Measurements from ENCODE around the gene AGBL5. TPM values are rescaled to one million over a fixed set of nuclear protein-coding genes. Genes with fewer than 3 reads are reported as not detected.

Gene AGBL5
- total and polyA plus RNA-seq, 8 donors = 12.0 to 54.5 (median 50.2) TPM

DNA sequence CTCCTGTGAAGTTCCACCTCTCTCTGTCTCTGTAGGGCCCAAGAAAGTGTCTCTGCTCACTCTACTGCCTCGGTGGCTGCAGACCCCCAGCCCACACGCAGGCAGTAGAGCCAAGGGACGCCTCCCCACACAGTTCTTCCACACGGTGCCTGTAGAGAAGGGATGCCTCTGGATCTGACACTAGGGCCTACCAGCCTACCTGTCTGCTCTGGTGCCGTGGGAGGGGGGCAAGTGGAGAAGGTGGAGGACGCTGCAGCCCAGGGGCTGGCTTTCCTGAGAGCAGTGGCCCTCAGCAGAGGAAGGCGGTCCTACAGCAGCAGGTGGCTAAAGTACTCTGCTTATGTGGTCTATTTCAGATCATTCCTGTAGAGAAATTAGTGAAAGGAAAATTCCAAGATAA, 27.7 kb upstream of the AGBL5 start:
- peaks cover 0 to 7% of the 10 kb centered on the region in 2 donors for H3K4me1 ChIP-seq
- intact Hi-C loops (cut with DNase I) = no loop called here
- no peaks in the 10 kb centered on the region for H3K27me3 ChIP-seq
- no peaks in the 10 kb centered on the region for H3K9me3 ChIP-seq
- H3K27ac ChIP-seq = no peak overlapping the region
- peaks cover 0 to 48% of the 10 kb centered on the region in 2 donors for H3K36me3 ChIP-seq
- no peak for DNase-seq
- H3K4me3 ChIP-seq = no peak overlapping the region
- TF ChIP-seq, protein P1, sequence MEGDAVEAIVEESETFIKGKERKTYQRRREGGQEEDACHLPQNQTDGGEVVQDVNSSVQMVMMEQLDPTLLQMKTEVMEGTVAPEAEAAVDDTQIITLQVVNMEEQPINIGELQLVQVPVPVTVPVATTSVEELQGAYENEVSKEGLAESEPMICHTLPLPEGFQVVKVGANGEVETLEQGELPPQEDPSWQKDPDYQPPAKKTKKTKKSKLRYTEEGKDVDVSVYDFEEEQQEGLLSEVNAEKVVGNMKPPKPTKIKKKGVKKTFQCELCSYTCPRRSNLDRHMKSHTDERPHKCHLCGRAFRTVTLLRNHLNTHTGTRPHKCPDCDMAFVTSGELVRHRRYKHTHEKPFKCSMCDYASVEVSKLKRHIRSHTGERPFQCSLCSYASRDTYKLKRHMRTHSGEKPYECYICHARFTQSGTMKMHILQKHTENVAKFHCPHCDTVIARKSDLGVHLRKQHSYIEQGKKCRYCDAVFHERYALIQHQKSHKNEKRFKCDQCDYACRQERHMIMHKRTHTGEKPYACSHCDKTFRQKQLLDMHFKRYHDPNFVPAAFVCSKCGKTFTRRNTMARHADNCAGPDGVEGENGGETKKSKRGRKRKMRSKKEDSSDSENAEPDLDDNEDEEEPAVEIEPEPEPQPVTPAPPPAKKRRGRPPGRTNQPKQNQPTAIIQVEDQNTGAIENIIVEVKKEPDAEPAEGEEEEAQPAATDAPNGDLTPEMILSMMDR (IDR thresholded peaks at IDR 0.05) = no peak
- ATAC-seq = no peak

DNA sequence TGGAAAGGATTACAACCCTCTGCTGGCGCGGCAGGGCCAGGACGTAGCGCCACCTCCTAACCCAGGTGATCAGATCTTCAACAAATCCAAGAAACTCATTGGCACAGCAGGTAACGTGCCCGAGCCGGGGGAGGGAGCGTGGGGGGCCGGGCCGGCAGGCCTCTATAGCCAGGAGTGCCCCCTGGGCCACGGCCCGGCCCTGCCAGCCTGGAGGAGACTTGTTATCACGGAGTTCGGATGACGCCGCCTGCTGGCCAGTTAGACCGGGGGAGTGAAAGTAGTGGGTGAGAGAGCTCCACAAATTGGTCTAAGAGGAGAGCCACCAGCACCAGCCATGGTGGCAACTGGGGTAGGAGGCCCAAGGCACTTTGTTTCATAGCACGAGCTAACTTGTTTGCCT, 27.3 kb upstream of the AGBL5 start:
- TF ChIP-seq, protein P1 (IDR thresholded peaks at IDR 0.05) = no peak
- Histone ChIP-seq H3K4me3 (no peak overlapping the region), H3K9me3 (no peaks in the 10 kb centered on the region), H3K27me3 (no peaks in the 10 kb centered on the region), H3K27ac (no peak overlapping the region), H3K36me3 (peaks cover 0 to 48% of the 10 kb centered on the region in 2 donors), H3K4me1 (peaks cover 0 to 7% of the 10 kb centered on the region in 2 donors)
- intact Hi-C loops (cut with DNase I) = no loop called here
- ATAC-seq (no peak), DNase-seq (no peak)

DNA sequence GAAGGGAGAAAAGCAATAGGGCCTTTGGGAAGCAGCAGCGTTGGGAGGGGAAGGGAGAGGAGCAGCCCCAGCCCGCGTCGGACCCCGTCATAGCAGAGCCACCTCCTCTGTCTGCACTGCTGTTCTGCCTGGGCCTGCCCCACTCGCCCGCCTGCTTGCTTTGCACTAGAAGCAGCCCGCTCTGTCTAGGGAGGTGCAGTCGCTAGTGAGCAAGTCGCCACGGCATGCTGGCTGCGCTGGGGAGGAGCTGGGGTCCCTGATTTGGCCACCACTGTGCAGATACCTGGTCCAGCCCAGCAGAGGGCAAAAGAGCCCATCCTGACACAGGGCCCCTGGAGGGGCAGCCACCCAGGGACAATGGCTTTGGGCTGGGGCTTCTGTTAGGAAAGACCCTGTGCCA, 26.7 kb upstream of the AGBL5 start:
- TF ChIP-seq, protein P1 (IDR thresholded peaks at IDR 0.05) = no peak
- no peak overlapping the region for H3K27ac ChIP-seq
- H3K36me3 ChIP-seq = peaks cover 0 to 48% of the 10 kb centered on the region in 2 donors

DNA sequence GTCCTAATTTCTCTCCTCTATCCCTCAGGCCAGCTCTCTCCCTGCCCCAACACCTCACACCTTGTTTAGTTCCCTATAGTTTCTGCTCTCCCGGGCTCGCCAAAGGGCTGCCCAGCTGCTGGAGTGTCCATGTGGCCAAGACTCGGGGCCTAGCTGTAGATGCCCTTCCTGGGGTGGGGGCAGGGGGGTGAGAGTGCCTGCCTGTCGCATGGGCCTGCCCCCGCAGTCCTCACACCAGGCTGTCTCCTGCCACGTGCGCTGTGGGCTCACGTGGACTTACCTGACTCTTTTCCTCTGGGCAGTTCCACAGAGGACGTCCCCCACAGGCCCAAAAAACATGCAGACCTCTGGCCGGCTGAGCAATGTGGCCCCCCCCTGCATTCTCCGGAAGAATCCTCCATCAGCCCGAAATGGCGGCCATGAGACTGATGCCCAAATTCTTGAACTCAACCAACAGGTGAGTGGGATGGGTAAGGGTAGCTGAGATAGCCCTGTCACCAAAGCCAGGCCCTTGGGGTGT, 26.1 kb upstream of the AGBL5 start:
- intact Hi-C loops (cut with DNase I) = no loop called here
- Histone ChIP-seq H3K9me3 (no peaks in the 10 kb centered on the region), H3K36me3 (peaks cover 0 to 48% of the 10 kb centered on the region in 2 donors), H3K4me3 (no peak overlapping the region), H3K27ac (no peak overlapping the region), H3K27me3 (no peaks in the 10 kb centered on the region), H3K4me1 (peaks cover 0 to 6% of the 10 kb centered on the region in 2 donors)
- DNase-seq (no peak), ATAC-seq (no peak)
- TF ChIP-seq, protein P1 (IDR thresholded peaks at IDR 0.05) = no peak

More for the DNA sequence above, 26.7 kb upstream of the AGBL5 start:
- intact Hi-C loops (cut with DNase I) = no loop called here
- Histone ChIP-seq H3K27me3 (no peaks in the 10 kb centered on the region), H3K4me1 (peaks cover 0 to 7% of the 10 kb centered on the region in 2 donors), H3K4me3 (no peak overlapping the region), H3K9me3 (no peaks in the 10 kb centered on the region)
- DNase-seq = no peak
- no peak for ATAC-seq

DNA sequence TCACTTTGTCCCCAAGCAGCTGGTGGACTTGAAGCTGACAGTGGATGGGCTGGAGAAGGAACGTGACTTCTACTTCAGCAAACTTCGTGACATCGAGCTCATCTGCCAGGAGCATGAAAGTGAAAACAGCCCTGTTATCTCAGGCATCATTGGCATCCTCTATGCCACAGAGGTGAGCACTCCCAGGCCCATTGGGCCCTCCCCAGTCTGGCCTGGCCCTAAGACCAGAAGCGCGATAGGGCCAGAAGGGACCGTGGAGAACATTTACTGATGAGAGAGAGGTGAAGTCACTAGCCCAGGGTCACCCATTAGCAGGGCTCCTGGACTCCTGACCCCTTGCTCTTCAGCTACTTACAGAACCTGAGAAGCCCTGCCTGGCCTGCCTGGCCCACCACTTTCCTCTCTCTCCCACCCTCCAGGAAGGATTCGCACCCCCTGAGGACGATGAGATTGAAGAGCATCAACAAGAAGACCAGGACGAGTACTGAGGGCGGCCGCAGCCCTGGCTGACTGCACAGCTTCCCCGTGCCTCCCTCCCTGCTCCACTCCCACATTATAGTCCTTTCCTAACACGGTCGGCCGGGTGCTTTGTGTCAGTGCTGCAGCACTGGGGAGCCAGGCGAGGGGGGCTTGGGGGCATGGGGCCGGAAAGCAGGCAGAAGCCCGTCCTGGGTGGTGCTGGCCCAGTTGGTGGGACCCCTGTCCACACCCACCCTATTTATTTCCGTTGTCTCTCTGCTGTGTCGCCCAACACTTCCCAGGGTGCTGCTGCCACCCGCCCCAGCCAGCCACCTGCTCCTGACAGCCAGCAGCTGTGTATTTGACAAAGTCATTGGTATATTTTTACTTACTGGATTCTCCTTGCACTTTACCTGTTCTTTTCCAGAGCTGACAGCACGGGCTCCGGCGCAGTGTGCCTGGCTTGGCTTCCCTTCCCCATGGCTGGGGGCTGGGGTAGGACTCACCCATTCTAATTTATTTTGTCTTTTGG, 25.3 kb upstream of the AGBL5 start:
- intact Hi-C loops (cut with DNase I) = no loop called here
- Histone ChIP-seq H3K27me3 (no peaks in the 10 kb centered on the region), H3K27ac (no peak overlapping the region), H3K4me1 (peaks cover 0 to 5% of the 10 kb centered on the region in 2 donors), H3K9me3 (no peaks in the 10 kb centered on the region), H3K4me3 (no peak overlapping the region), H3K36me3 (peaks cover 0 to 48% of the 10 kb centered on the region in 2 donors)
- no peak for DNase-seq
- no peak for ATAC-seq
- TF ChIP-seq, protein P1 (IDR thresholded peaks at IDR 0.05) = no peak
